Suprapubic skin (tissue), 4 donors: Measurements from ENCODE around the gene SLC2A10. TPM values are rescaled to one million over a fixed set of nuclear protein-coding genes. Genes with fewer than 3 reads are reported as not detected.

Experiments used
- DNase-seq, 2 donors: peaks; one replicate each; pipeline ENCODE4 v3.0.0-alpha.2; 2019; ENCODE audit warnings: low spot score in 2 of 2
- H3K27ac ChIP-seq: fragments of 200-600 bp; sonication (generic); one replicate; pipeline ENCODE4 v1.5.1; 2019
- H3K27me3 ChIP-seq: fragments of 200-600 bp; sonication (generic); one replicate; pipeline ENCODE4 v1.5.1; 2019
- H3K36me3 ChIP-seq: fragments of 200-600 bp; sonication (generic); one replicate; pipeline ENCODE4 v1.5.1; 2019
- H3K4me1 ChIP-seq: fragments of 200-600 bp; sonication (generic); one replicate; pipeline ENCODE4 v1.5.1; 2019
- H3K4me3 ChIP-seq: fragments of 200-600 bp; sonication (generic); one replicate; pipeline ENCODE4 v1.5.1; 2019; ENCODE audit warnings: mild to moderate bottlenecking
- H3K9me3 ChIP-seq: fragments of 200-600 bp; sonication (generic); one replicate; pipeline ENCODE4 v1.5.1; 2019
- CTCF ChIP-seq, 2 donors: fragments of 200-600 bp in 1 of 2; fragments of 450-650 bp in 1 of 2; sonication (generic) in 1 of 2; IDR thresholded peaks; one replicate each; pipeline ENCODE4 v1.5.1; 2016 to 2019; ENCODE audit warnings: antibody characterized with exemption in 2 of 2, mild to moderate bottlenecking in 1 of 2, moderate library complexity in 1 of 2
- EP300 ChIP-seq: sonication (generic); formaldehyde crosslinking; IDR thresholded peaks from one replicate; pipeline ENCODE4 v1.6.1; 2017; ENCODE audit warnings: antibody characterized with exemption
- POLR2A ChIP-seq, 2 donors: fragments of 450-650 bp; IDR thresholded peaks; one replicate each; pipeline ENCODE4 v1.6.1; 2017; ENCODE audit warnings: antibody characterized with exemption in 2 of 2, mild to moderate bottlenecking in 2 of 2, moderate library complexity in 2 of 2
- POLR2AphosphoS5 ChIP-seq, 3 donors: sonication (generic); formaldehyde crosslinking; IDR thresholded peaks; one replicate each; pipeline ENCODE4 v1.6.1; 2017; ENCODE audit warnings: antibody characterized with exemption in 3 of 3
- WGBS: methylation state at CpG from one replicate; pipeline ENCODE4 v1.1.5; 2018; 5-methylcytosine and 5-hydroxymethylcytosine counted together
- total RNA-seq, 4 donors: library from RNA; depleted of rRNA; stranded (reverse); fragments of >200 nt; gene quantifications; one replicate each; pipeline ENCODE4 v1.1.0, GENCODE V29; 2016

Gene SLC2A10
- total RNA-seq, 4 donors from 2014 or later, result 2.6 to 8.1 (median 5.5) TPM

- H3K27me3 ChIP-seq, result no peaks in the 10 kb centered on the region
- 94% methylated on average over 9 of the region's 9 CpGs for WGBS
Observed at GRCh38 chr20:46761566-46761965, 52.1 kb downstream of the SLC2A10 start.

GRCh38 chr20:46764068-46764467, 54.6 kb downstream of the SLC2A10 start:
- no peak for TF ChIP-seq POLR2A (IDR thresholded peaks at IDR 0.05)
- TF ChIP-seq POLR2AphosphoS5 (IDR thresholded peaks at IDR 0.05), result no peak
- TF ChIP-seq EP300, result no peak
- no peak for TF ChIP-seq CTCF (IDR thresholded peaks at IDR 0.05)

More at GRCh38 chr20:46761566-46761965, 52.1 kb downstream of the SLC2A10 start:
- H3K27ac ChIP-seq, result no peak overlapping the region
- H3K4me3 ChIP-seq, result no peak overlapping the region
- H3K9me3 ChIP-seq, result no peaks in the 10 kb centered on the region
- no peak for DNase-seq
- peaks cover 4% of the 10 kb centered on the region for H3K4me1 ChIP-seq
- TF ChIP-seq CTCF (IDR thresholded peaks at IDR 0.05) (no peak), POLR2A (IDR thresholded peaks at IDR 0.05) (no peak), EP300 (no peak), POLR2AphosphoS5 (IDR thresholded peaks at IDR 0.05) (no peak)
- H3K36me3 ChIP-seq, result no peaks in the 10 kb centered on the region

GRCh38 chr20:46765506-46766120, 56.2 kb downstream of the SLC2A10 start:
- TF ChIP-seq POLR2AphosphoS5 (IDR thresholded peaks at IDR 0.05), result no peak
- TF ChIP-seq EP300, result no peak
- TF ChIP-seq POLR2A (IDR thresholded peaks at IDR 0.05), result no peak
- TF ChIP-seq CTCF (IDR thresholded peaks at IDR 0.05), result no peak
- Histone ChIP-seq H3K4me1 (no peaks in the 10 kb centered on the region), H3K9me3 (no peaks in the 10 kb centered on the region), H3K27me3 (peaks cover 8% of the 10 kb centered on the region), H3K4me3 (no peak overlapping the region), H3K27ac (no peak overlapping the region), H3K36me3 (no peaks in the 10 kb centered on the region)
- DNase-seq, result no peak
- 67% methylated on average over 13 of the region's 13 CpGs for WGBS

More at GRCh38 chr20:46764068-46764467, 54.6 kb downstream of the SLC2A10 start:
- Histone ChIP-seq H3K4me3 (no peak overlapping the region), H3K4me1 (no peaks in the 10 kb centered on the region), H3K27me3 (no peaks in the 10 kb centered on the region), H3K27ac (no peak overlapping the region), H3K36me3 (no peaks in the 10 kb centered on the region), H3K9me3 (no peaks in the 10 kb centered on the region)
- 92% methylated on average over 4 of the region's 4 CpGs for WGBS
- no peak for DNase-seq

GRCh38 chr20:46767127-46767761, 57.8 kb downstream of the SLC2A10 start:
- no peak for TF ChIP-seq POLR2AphosphoS5 (IDR thresholded peaks at IDR 0.05)
- no peak for TF ChIP-seq POLR2A (IDR thresholded peaks at IDR 0.05)
- TF ChIP-seq EP300, result no peak
- TF ChIP-seq CTCF (IDR thresholded peaks at IDR 0.05), result peak in 1 of 2 donors; percentile 39
- H3K4me1 ChIP-seq, result no peaks in the 10 kb centered on the region
- H3K4me3 ChIP-seq, result no peak overlapping the region
- WGBS, result 67% methylated on average over 4 of the region's 4 CpGs
- no peaks in the 10 kb centered on the region for H3K36me3 ChIP-seq
- H3K9me3 ChIP-seq, result no peaks in the 10 kb centered on the region
- no peak overlapping the region for H3K27ac ChIP-seq
- no peak for DNase-seq
- H3K27me3 ChIP-seq, result peaks cover 14% of the 10 kb centered on the region

GRCh38 chr20:46770330-46771194, 61.1 kb downstream of the SLC2A10 start:
- H3K36me3 ChIP-seq, result no peaks in the 10 kb centered on the region
- H3K4me1 ChIP-seq, result no peaks in the 10 kb centered on the region
- H3K27me3 ChIP-seq, result peaks cover 31% of the 10 kb centered on the region
- no peaks in the 10 kb centered on the region for H3K9me3 ChIP-seq
- WGBS, result 68% methylated on average over 10 of the region's 10 CpGs
- no peak overlapping the region for H3K4me3 ChIP-seq
- DNase-seq, result no peak
- no peak overlapping the region for H3K27ac ChIP-seq
- TF ChIP-seq CTCF (IDR thresholded peaks at IDR 0.05) (no peak), POLR2A (IDR thresholded peaks at IDR 0.05) (no peak), POLR2AphosphoS5 (IDR thresholded peaks at IDR 0.05) (no peak), EP300 (no peak)
